ENCODE measurements around the gene LMTK3. TPM values are rescaled to one million over a fixed set of nuclear protein-coding genes. Genes with fewer than 3 reads are reported as not detected.
A peak's percentile ranks its signal among the peaks of the same experiment; 100 is the strongest.

Gene LMTK3
- total RNA-seq, 3 donors from 2014 or later (not counting 1 experiment from before 2014, with no cell fraction given), result 0.64 to 2.9 (median 1.9) TPM

GRCh38 chr19:48551437-48552302, 40.0 kb upstream of the LMTK3 start, which contains the start of gene SULT2B1:
Gene SULT2B1 (plus strand): TSS chr19:48552172. CDS start chr19:48552253, 81 bp downstream.
- Mint-ChIP-seq H3K4me1 (no peaks in the 10 kb centered on the region), H3K27ac (no peak within 1 kb of the TSS), H3K36me3 (no peaks in the 10 kb centered on the region), H3K9me3 (no peaks in the 10 kb centered on the region), H3K4me3 (no peak within 1 kb of the TSS), H3K27me3 (ENCODE audit: low read depth in 2 of 2) (peaks cover 0 to 5% of the 10 kb centered on the region in 2 donors)
- intact Hi-C loops (cut with micrococcal nuclease), result no loop called here
- H3K9me3 ChIP-seq (ENCODE audit: control insufficient read depth, insufficient read depth, low read length), result no peaks in the 10 kb centered on the region
- no peaks in the 10 kb centered on the region for H3K27me3 ChIP-seq (ENCODE audit: control insufficient read depth, insufficient read depth, low read length)
- H3K4me1 ChIP-seq (ENCODE audit: control insufficient read depth, insufficient read depth, low read length), result no peaks in the 10 kb centered on the region
- peak in 1 of 3 donors; percentile 21 for ATAC-seq
- H3K27ac ChIP-seq (ENCODE audit: low read length), result no peak within 1 kb of the TSS
- DNase-seq, result no peak
- WGBS (ENCODE audit: insufficient coverage), result 78% methylated on average over 36 of the region's 36 CpGs
- no peaks in the 10 kb centered on the region for H3K36me3 ChIP-seq (ENCODE audit: control insufficient read depth, insufficient read depth, low read length)
- H3K4me3 ChIP-seq (ENCODE audit: low read length), result no peak within 1 kb of the TSS
- TF ChIP-seq CTCF (IDR thresholded peaks at IDR 0.05), result no peak

GRCh38 chr19:48549380-48549779, 37.7 kb upstream of the LMTK3 start:
- Mint-ChIP-seq H3K4me3 (no peak overlapping the region), H3K27me3 (ENCODE audit: low read depth in 2 of 2) (peaks cover 0 to 5% of the 10 kb centered on the region in 2 donors), H3K36me3 (no peaks in the 10 kb centered on the region), H3K9me3 (no peaks in the 10 kb centered on the region), H3K27ac (no peak overlapping the region), H3K4me1 (no peaks in the 10 kb centered on the region)
- DNase-seq (no peak), ATAC-seq (no peak)
- Histone ChIP-seq H3K4me1 (ENCODE audit: control insufficient read depth, insufficient read depth, low read length) (no peaks in the 10 kb centered on the region), H3K9me3 (ENCODE audit: control insufficient read depth, insufficient read depth, low read length) (no peaks in the 10 kb centered on the region), H3K36me3 (ENCODE audit: control insufficient read depth, insufficient read depth, low read length) (no peaks in the 10 kb centered on the region), H3K27ac (ENCODE audit: low read length) (no peak overlapping the region), H3K4me3 (ENCODE audit: low read length) (no peak overlapping the region), H3K27me3 (ENCODE audit: control insufficient read depth, insufficient read depth, low read length) (no peaks in the 10 kb centered on the region)
- intact Hi-C loops (cut with micrococcal nuclease), result no loop called here
- no peak for TF ChIP-seq CTCF (IDR thresholded peaks at IDR 0.05)
- 62% methylated on average over 5 of the region's 5 CpGs for WGBS (ENCODE audit: insufficient coverage)

GRCh38 chr19:48548253-48548911, 36.7 kb upstream of the LMTK3 start:
- Mint-ChIP-seq H3K36me3 (no peaks in the 10 kb centered on the region), H3K4me3 (no peak overlapping the region), H3K27me3 (ENCODE audit: low read depth in 2 of 2) (peaks cover 0 to 5% of the 10 kb centered on the region in 2 donors), H3K4me1 (no peaks in the 10 kb centered on the region), H3K27ac (no peak overlapping the region), H3K9me3 (no peaks in the 10 kb centered on the region)
- no peaks in the 10 kb centered on the region for H3K36me3 ChIP-seq (ENCODE audit: control insufficient read depth, insufficient read depth, low read length)
- WGBS (ENCODE audit: insufficient coverage), result 89% methylated on average over 1 of the region's 1 CpG
- H3K27ac ChIP-seq (ENCODE audit: low read length), result no peak overlapping the region
- intact Hi-C loops (cut with micrococcal nuclease), result no loop called here
- ATAC-seq, result no peak
- H3K4me1 ChIP-seq (ENCODE audit: control insufficient read depth, insufficient read depth, low read length), result no peaks in the 10 kb centered on the region
- H3K27me3 ChIP-seq (ENCODE audit: control insufficient read depth, insufficient read depth, low read length), result no peaks in the 10 kb centered on the region
- H3K9me3 ChIP-seq (ENCODE audit: control insufficient read depth, insufficient read depth, low read length), result no peaks in the 10 kb centered on the region
- no peak overlapping the region for H3K4me3 ChIP-seq (ENCODE audit: low read length)
- no peak for TF ChIP-seq CTCF (IDR thresholded peaks at IDR 0.05)
- DNase-seq, result no peak
